Measurements from ENCODE around the gene RUVBL1.
A peak's percentile ranks its signal among the peaks of the same experiment; 100 is the strongest.

The RUVBL1 gene

GRCh38 chr3:128152419-128153155 lies 29.0 kb upstream of the RUVBL1 start:
- no peak for TF ChIP-seq CTCF (conservative IDR thresholded peaks at IDR 0.05; ENCODE audit: low read depth, low read length)
- H3K4me3 ChIP-seq (ENCODE audit: low read depth, low read length): peak overlapping the region; percentile 86
- DNase-seq (ENCODE audit: low read depth): peak; percentile 77

GRCh38 chr3:128151758-128152274 lies 28.2 kb upstream of the RUVBL1 start:
- no peak for TF ChIP-seq CTCF (conservative IDR thresholded peaks at IDR 0.05; ENCODE audit: low read depth, low read length)
- no peak for DNase-seq (ENCODE audit: low read depth)
- H3K4me3 ChIP-seq (ENCODE audit: low read depth, low read length): no peak overlapping the region

GRCh38 chr3:128149650-128150049 lies 26.0 kb upstream of the RUVBL1 start:
- H3K4me3 ChIP-seq (ENCODE audit: low read depth, low read length): no peak overlapping the region
- DNase-seq (ENCODE audit: low read depth): peak; percentile 6
- TF ChIP-seq CTCF (conservative IDR thresholded peaks at IDR 0.05; ENCODE audit: low read depth, low read length): no peak

GRCh38 chr3:128146201-128146600 lies 22.6 kb upstream of the RUVBL1 start:
- DNase-seq (ENCODE audit: low read depth): no peak
- H3K4me3 ChIP-seq (ENCODE audit: low read depth, low read length): no peak overlapping the region
- TF ChIP-seq CTCF (conservative IDR thresholded peaks at IDR 0.05; ENCODE audit: low read depth, low read length): no peak

GRCh38 chr3:128145279-128145678 lies 21.7 kb upstream of the RUVBL1 start:
- no peak for TF ChIP-seq CTCF (conservative IDR thresholded peaks at IDR 0.05; ENCODE audit: low read depth, low read length)
- no peak overlapping the region for H3K4me3 ChIP-seq (ENCODE audit: low read depth, low read length)
- no peak for DNase-seq (ENCODE audit: low read depth)

GRCh38 chr3:128144512-128145187 lies 21.0 kb upstream of the RUVBL1 start:
- TF ChIP-seq CTCF (conservative IDR thresholded peaks at IDR 0.05; ENCODE audit: low read depth, low read length): no peak
- H3K4me3 ChIP-seq (ENCODE audit: low read depth, low read length): no peak overlapping the region
- no peak for DNase-seq (ENCODE audit: low read depth)
